CMK (cell line): ENCODE results near the gene FANCL.
"Not testable (repeated sequence)": the region's sequence is repeated elsewhere in the genome, so short reads cannot be mapped to it uniquely, and the experiment has no call there.

ENCODE experiments used
- DNase-seq: peaks from one replicate; pipeline ENCODE4 v3.0.0-alpha.2; 2010; ENCODE audit warnings: low read depth

FANCL gene

GRCh38 chr2:58140508-58141072, 100.5 kb downstream of the FANCL start:
- DNase-seq: no peak

- no peak for DNase-seq
These were observed 102.6 kb downstream of the FANCL start for GRCh38 chr2:58138396-58139030.

DNA sequence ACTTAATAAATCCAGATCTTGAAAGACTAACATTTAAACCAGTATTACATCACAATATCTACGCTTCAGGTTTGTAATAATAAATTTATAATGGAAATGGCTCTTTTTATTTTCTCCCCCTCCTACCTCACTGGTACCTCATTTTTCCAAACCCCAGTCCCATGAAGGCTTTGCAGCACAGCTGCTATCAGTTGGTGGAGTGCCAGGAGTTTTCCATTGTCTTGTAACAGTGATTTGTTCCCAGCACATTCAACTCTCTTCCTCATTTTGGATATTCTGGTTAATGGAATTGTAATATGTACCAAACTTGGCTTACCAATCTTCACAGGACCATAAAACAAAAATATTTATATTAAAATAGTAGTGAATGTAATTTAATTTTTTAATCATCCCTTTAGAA, 103.3 kb downstream of the FANCL start:
- DNase-seq: no peak

- no peak for DNase-seq
These were observed 103.9 kb downstream of the FANCL start for GRCh38 chr2:58137221-58137620.

GRCh38 chr2:58135861-58136260, 105.3 kb downstream of the FANCL start:
- DNase-seq: no peak

DNA sequence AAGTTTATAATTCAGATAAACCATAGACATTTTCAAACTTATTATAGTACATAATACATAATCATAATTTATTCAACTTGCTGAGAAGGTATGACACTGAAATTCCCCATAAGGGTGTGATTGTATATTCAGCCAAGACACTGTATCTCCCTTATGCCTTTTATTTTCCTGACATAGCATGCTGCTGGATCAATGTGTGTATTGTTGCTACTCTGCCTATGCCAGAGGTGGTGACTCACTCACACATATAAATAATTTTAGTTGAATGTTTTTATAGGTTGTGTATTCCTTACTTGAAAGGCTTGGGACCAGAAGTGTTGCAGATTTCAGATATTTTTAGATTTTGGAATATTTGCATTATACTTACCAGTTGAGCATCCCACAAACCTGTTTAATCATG, 107.7 kb downstream of the FANCL start:
- no peak for DNase-seq

DNA sequence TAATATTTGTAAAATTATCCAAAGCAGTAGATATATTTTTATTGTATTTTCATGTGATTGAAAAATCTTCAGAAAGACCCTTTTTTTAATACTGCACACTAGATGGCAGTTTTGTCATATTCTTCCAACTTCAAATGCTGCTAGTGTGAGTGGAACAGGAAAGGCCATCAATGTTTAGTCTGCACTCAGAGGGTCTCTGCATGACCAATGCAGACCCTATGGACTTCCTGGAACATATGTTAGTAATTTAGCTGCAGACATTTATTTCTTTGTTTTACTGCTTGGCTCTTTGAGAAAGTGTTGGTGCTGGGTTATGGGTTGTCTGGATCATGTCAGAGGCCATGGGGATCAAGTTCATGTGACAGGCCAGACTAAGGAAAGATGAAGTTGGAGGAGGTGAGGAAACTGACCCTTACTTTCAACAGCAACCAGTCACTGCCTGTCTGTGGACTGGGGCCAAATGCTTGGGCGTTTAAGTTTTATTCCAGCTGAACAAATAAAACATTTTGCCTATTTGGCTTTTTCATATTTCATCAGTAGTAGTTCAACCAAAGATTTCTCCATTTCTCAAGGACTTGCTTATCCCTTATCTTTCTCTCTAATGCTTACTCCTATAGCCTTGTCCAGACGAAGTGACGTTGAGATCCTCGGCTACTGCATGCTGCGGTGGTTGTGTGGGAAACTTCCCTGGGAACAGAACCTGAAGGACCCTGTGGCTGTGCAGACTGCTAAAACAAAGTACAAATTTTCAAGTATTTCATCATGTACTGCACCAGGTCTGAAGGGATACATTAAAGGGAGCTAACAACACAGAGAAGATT, 109.7 kb downstream of the FANCL start:
- no peak for DNase-seq

GRCh38 chr2:58130238-58130637, 110.9 kb downstream of the FANCL start:
- DNase-seq: no peak

DNA sequence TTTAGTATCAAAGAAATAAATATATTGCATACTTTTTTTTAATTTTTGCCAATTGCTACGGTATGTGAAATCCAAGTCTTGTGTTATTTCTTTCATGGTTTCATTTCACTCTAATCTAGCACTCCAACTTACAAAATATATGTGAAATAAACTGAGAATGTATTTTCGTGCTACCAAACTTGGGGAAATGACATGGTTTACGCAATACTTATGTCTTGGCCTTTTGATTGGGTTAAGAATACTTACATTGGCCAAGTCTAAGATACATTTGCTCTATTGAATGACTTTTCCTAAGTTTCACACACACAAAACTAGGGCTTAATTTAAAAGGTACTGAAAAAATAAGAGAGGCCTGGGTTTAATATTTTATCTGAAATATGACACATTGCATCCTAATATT, 114.0 kb downstream of the FANCL start:
- DNase-seq: no peak

DNA sequence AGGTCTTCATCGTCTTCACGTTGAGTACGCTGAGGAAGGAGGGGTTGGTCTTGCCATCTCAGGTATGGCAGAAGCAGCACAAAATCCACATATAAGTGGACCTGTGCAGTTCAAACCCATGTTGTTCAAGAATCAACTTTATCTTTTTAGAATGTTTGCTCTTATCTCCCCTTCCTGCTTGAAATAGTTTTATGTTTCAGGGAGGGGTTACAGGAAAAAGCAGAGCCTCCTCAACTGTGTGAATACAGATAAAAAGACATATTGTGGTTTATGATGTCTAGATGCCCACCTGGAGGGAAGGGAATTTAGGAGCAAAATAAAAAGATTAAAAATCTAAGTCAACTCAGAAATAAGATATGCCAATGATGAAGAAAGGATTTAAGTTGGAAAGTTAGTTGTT, 118.6 kb downstream of the FANCL start:
- DNase-seq: no peak

GRCh38 chr2:58122040-58122439, 119.1 kb downstream of the FANCL start:
- no peak for DNase-seq

- DNase-seq: no peak
These were observed 120.4 kb downstream of the FANCL start for GRCh38 chr2:58120626-58121229.

DNA sequence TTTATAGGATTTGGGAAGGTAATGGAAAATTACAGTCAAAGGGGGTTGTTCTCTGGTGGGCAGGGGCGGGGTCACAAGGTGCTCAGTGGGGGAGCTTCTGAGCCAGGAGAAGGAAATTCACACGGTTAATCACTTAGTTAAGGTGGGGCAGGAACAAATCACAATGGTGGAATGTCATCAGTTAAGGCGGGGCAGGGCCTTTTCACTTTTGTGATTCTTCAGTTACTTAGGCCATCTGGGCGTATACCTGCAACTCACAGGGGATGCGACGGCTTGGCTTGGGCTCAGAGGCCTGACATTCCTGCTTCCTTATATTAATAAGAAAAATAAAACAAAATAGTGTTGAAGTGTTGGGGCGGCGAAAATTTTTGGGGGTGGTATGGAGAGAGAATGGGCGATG, 127.6 kb downstream of the FANCL start:
- DNase-seq: not testable (repeated sequence)

DNA sequence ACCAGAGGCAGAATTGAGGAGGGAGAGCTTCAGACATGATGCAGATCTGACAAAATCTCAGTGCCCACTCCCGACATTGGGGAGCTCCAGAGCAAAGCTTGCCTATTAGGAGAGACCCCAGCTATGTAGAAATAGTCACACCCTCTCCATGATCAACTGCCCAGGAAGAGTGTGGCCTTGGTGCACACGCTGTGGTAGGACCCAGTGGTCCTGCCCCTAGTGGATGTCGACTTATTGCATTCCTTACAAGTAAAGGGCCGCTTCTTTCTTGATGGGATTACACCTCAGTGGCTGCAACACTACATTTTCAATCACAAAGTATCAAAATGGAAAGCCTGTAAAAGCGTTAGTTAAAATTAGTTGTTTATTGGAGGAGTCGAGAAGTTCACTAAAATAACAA, 130.4 kb downstream of the FANCL start:
- DNase-seq: no peak

DNA sequence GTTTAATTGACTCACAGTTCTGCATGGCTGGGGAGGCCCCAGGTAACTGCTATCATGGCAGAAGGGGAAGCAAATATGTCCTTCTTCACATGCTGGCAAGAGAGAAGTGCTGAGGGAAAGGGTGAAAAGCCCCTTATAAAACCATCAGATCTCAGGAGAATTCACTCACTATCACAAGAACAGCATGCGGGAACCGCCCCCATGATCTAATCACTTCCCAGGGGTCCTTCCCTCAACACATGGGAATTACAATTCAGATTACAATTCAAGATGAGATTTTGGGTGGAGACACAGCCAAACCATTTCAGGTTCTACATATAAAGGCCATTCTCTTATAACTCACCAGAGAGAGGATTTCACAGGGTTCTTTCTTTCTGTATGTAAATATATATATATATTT, 131.6 kb downstream of the FANCL start:
- no peak for DNase-seq
